Heart right ventricle (tissue), 16 donors: ENCODE data around the gene CLIC4. TPM values are rescaled to one million over a fixed set of nuclear protein-coding genes. Genes with fewer than 3 reads are reported as not detected.

Source experiments
- ATAC-seq, 8 donors: fragments of 200-7000 bp; cut with Tn5 transposase; one replicate each; pipeline ENCODE4 v1.9.1; 2020; ENCODE audit warnings: mild to moderate bottlenecking in 8 of 8, moderate library complexity in 8 of 8, moderate number of reproducible peaks in 1 of 8
- DNase-seq, 2 donors: peaks; one replicate each; pipeline ENCODE4 v3.0.0-alpha.2; 2020
- H3K27ac ChIP-seq, 10 donors: fragments of 200-600 bp; sonication (generic) in 2 of 10; one replicate each; pipeline versions ENCODE4 v1.5.0 to v1.8.0; 2020 to 2022; ENCODE audit warnings: mild to moderate bottlenecking in 3 of 10
- H3K27me3 ChIP-seq, 7 donors: fragments of 200-600 bp; one replicate each; pipeline ENCODE4 v1.8.0; 2021 to 2022; ENCODE audit warnings: mild to moderate bottlenecking in 2 of 7
- H3K36me3 ChIP-seq, 9 donors: fragments of 200-600 bp; sonication (generic) in 1 of 9; one replicate each; pipeline versions ENCODE4 v1.5.0 to v1.8.0; 2020 to 2022; ENCODE audit warnings: mild to moderate bottlenecking in 2 of 9
- H3K4me1 ChIP-seq, 9 donors: fragments of 200-600 bp; sonication (generic) in 1 of 9; one replicate each; pipeline versions ENCODE4 v1.5.0 to v1.8.0; 2020 to 2022; ENCODE audit warnings: mild to moderate bottlenecking in 4 of 9
- H3K4me3 ChIP-seq, 10 donors: fragments of 200-600 bp; sonication (generic) in 2 of 10; one replicate each; pipeline versions ENCODE4 v1.5.0 to v1.8.0; 2020 to 2022; ENCODE audit warnings: mild to moderate bottlenecking in 7 of 10, moderate library complexity in 2 of 10
- H3K9me3 ChIP-seq, 11 donors: fragments of 200-600 bp in 10 of 11; sonication (generic) in 2 of 11; one replicate each; pipeline versions ENCODE4 v1.5.0 to v1.8.0; 2013 to 2022; ENCODE audit warnings: mild to moderate bottlenecking in 2 of 11, control low read depth in 1 of 11, moderate library complexity in 1 of 11
- WGBS, 2 donors: extraction: QIAGEN DNeasy Blood & Tissue Kit; methylation state at CpG; one replicate each; pipeline ENCODE4 v1.1.7; 2013; ENCODE audit warnings: inconsistent platforms in 1 of 2; 5-methylcytosine and 5-hydroxymethylcytosine counted together
- intact Hi-C, 10 donors: fragments of 100-400 bp; cut with DNase I; formaldehyde crosslinking; loops; one replicate each; pipeline versions ENCODE4 v1.11.1 to v1.14.2; 2022
- polyA plus RNA-seq, 2 donors: library from polyadenylated mRNA; stranded (reverse); fragments of 200-250 nt; gene quantifications; one replicate each; pipeline ENCODE4 v1.2.3, GENCODE V29; 2013
- total RNA-seq, 10 donors: library from RNA; stranded (reverse); fragmentation: NEBNext Ultra II Directional in 3 of 10; extraction: Animal tissue kit (Norgen Biotek cat#: 25700) in 3 of 10; gene quantifications; one replicate each; pipeline versions ENCODE4 v1.2.1 to v1.2.4, GENCODE V29; 2021 to 2023
- TF ChIP-seq, protein P1 (sequence below), 9 donors: fragments of 200-600 bp; sonication (generic) in 2 of 9; IDR thresholded peaks; one replicate each; pipeline versions ENCODE4 v1.5.0 to v1.8.0; 2021 to 2022; ENCODE audit warnings: antibody characterized with exemption in 9 of 9, mild to moderate bottlenecking in 5 of 9, moderate library complexity in 1 of 9
- donor health status: Arrhythmogenic right ventricular cardiomyopathy.
- donor health status: ischemic (EF 13 %, LVEDD 7.1; RV severe dilation, severe dysfunction).
- donor health status: healthy with polysubstance abuse.
- donor health status: DM: no; HTN: yes; CAD: no.
- donor health status: DM: no; HTN: no; CAD: no.
- donor health status: ischemic (EF 25% LVEDD 6.9; RV normal size, moderate dysfunction).
- donor health status: ischemic (EF 25% LVEDD 5.7; RV mildly dilated, moderate dysfunction).
- donor health status: healthy.
- donor health status: DM: yes; HTN: yes; CAD: no.
- donor health status: Ischemic cardiomyopathy.
- donor health status: ischemic (EF 35%, LVEDD 5.7; RV mildly dilated, moderate dysfunction).
- donor health status: nonischemic (EF 11% LVEDD 7.7; RV severe dilation, severe dysfunction).
- donor health status: DM: yes; HTN: yes; CAD: no.
- donor health status: PGD.
- donor health status: ischemic (EF 29% LVEDD 5.4; RV normal size, mild dysfunction).
- donor health status: nonischemic (EF 23%, LVEDD 6.1; RV moderate dilation, normal function).

The CLIC4 gene
- total and polyA plus RNA-seq, 12 donors: 90.8 to 511 (median 336) TPM

DNA sequence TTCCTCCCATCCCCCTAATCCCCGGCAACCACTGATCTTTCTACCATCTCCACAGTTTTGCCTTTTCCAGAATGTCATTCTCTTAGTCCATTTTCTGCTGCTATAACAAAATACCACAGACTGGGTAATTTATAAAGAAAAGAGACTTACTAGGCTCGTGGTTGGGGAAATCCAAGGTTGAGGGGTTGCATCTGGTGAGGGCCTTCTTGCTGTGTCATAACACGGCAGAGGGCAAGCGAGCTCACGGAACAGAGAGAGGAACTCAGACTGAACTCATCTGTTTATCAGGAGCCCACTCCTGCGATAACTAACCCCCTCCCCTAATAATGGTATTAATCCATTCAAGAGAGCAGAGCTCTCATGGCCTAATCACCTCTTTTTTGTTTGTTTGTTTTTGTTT lies 132.8 kb downstream of the CLIC4 start:
- no peak for ATAC-seq
- WGBS, 2 donors: 85 to 88% methylated on average over 6 of the region's 6 CpGs
- no peak for DNase-seq

DNA sequence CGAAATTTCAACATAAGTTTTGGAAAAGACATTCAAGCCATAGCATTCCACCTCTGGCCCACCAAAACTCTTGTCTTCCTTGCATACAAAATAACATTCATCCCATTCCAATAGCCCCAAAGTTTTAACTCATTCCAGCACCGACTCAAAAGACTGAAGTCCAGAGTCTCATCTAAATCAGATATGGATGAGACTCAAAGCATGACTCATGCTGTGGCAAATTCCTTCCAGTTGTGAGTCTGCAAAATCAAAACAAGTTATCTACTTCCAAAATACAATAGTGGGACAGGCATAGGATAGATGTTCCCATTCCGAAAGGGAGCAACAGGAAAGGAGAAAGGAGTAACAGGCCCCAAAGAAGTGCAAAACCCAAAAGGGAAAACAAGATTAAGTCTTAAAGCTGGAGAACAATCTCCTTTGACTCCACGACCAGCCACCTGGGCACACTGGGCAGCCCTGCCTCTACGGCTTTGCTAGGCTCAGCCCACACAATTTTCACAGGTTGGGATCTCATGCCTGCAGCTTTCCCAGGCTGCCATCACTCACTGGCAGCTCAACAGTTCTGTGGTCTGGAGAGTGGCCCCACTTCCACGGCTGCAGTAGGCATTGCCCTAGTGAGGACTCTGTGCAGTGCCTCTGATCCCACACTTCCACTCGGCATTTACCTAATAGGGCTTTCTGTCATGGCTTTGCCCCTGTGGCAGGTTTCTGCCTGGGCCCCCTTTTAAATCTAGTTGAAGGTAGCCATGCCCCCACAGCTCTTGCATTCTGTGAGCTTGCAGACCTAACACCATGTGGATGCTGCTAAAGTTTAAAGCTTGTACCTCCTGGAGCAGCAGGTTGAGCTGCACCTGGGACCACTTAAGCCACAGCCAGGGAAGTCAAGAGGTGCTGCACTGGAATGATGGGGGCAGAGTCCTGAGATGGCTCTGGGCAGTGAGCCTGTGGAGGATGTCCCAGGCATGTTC lies 133.8 kb downstream of the CLIC4 start:
- intact Hi-C loops: no loop called here
- Histone ChIP-seq H3K4me1 (peaks cover 0 to 12% (median 0%) of the 10 kb centered on the region in 9 donors), H3K27ac (no peak overlapping the region), H3K27me3 (peaks cover 0 to 21% (median 12%) of the 10 kb centered on the region in 7 donors), H3K36me3 (no peaks in the 10 kb centered on the region), H3K4me3 (no peak overlapping the region), H3K9me3 (peaks cover 0 to 26% (median 8%) of the 10 kb centered on the region in 11 donors)
- no peak for DNase-seq
- no peak for ATAC-seq
- TF ChIP-seq, protein P1, sequence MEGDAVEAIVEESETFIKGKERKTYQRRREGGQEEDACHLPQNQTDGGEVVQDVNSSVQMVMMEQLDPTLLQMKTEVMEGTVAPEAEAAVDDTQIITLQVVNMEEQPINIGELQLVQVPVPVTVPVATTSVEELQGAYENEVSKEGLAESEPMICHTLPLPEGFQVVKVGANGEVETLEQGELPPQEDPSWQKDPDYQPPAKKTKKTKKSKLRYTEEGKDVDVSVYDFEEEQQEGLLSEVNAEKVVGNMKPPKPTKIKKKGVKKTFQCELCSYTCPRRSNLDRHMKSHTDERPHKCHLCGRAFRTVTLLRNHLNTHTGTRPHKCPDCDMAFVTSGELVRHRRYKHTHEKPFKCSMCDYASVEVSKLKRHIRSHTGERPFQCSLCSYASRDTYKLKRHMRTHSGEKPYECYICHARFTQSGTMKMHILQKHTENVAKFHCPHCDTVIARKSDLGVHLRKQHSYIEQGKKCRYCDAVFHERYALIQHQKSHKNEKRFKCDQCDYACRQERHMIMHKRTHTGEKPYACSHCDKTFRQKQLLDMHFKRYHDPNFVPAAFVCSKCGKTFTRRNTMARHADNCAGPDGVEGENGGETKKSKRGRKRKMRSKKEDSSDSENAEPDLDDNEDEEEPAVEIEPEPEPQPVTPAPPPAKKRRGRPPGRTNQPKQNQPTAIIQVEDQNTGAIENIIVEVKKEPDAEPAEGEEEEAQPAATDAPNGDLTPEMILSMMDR (IDR thresholded peaks at IDR 0.05): no peak
- 72% methylated on average over 7 of the region's 7 CpGs for WGBS, 2 donors

More for the DNA sequence above, 132.8 kb downstream of the CLIC4 start:
- peaks cover 0 to 12% (median 0%) of the 10 kb centered on the region in 9 donors for H3K4me1 ChIP-seq
- no peaks in the 10 kb centered on the region for H3K36me3 ChIP-seq
- peaks cover 0 to 27% (median 12%) of the 10 kb centered on the region in 7 donors for H3K27me3 ChIP-seq
- no peak overlapping the region for H3K4me3 ChIP-seq
- H3K9me3 ChIP-seq: peaks cover 0 to 16% (median 0%) of the 10 kb centered on the region in 11 donors
- H3K27ac ChIP-seq: no peak overlapping the region
- TF ChIP-seq, protein P1 (IDR thresholded peaks at IDR 0.05): no peak
- intact Hi-C loops: no loop called here

DNA sequence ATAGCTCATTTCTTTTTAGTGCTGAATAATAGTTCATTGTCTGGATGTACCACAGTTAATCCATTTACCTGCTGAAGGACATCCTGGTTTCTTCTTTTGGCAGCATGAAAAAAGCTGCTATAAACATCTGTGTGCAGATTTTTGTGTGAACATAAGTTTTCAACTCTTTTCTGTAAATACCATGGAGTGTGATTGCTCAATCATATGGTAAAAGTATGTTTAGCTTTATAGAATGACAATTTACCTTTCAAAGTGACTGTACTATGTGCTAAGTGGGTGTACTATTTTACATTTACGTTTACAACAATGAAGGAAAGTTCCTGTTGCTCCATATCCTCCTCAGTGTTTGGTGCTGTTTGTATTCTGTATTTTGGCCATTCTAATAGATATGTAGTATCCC lies 135.8 kb downstream of the CLIC4 start:
- 16 to 42% methylated on average over 1 of the region's 1 CpG for WGBS, 2 donors
- Histone ChIP-seq H3K4me3 (no peak overlapping the region), H3K36me3 (no peaks in the 10 kb centered on the region), H3K27ac (no peak overlapping the region), H3K9me3 (peaks cover 0 to 31% (median 9%) of the 10 kb centered on the region in 11 donors), H3K4me1 (no peaks in the 10 kb centered on the region), H3K27me3 (peaks cover 0 to 21% (median 7%) of the 10 kb centered on the region in 7 donors)
- intact Hi-C loops: no loop called here
- DNase-seq (no peak), ATAC-seq (no peak)
- TF ChIP-seq, protein P1 (IDR thresholded peaks at IDR 0.05): no peak

DNA sequence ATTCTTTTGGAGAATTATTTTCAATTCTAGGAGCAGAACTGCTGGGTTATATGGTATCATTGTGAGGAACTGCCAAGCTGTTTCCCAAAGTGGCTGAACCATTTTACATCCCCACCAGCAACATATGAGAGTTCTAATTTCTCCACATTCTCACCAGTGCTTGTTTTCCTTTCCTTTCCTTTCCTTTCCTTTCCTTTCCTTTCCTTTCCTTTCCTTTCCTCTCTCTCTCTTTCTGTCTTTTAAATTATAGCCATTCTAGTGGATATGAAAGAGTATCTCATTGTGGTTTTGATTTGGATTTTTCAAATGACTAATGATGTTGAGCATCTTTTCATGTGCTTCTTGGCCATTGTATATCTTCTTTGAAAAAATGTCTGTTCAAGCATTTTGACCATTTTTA lies 139.5 kb downstream of the CLIC4 start:
- H3K9me3 ChIP-seq: peaks cover 0 to 31% (median 9%) of the 10 kb centered on the region in 11 donors
- TF ChIP-seq, protein P1 (IDR thresholded peaks at IDR 0.05): no peak
- H3K27ac ChIP-seq: no peak overlapping the region
- no peak for DNase-seq
- no peak for ATAC-seq
- intact Hi-C loops: no loop called here
- H3K36me3 ChIP-seq: no peaks in the 10 kb centered on the region
- no peaks in the 10 kb centered on the region for H3K4me1 ChIP-seq
- H3K27me3 ChIP-seq: peaks cover 0 to 17% (median 6%) of the 10 kb centered on the region in 7 donors
- no peak overlapping the region for H3K4me3 ChIP-seq
